Calu3 (cell line): Measurements from ENCODE around the gene GNG11. TPM values are rescaled to one million over a fixed set of nuclear protein-coding genes. Genes with fewer than 3 reads are reported as not detected.
A peak's percentile ranks its signal among the peaks of the same experiment; 100 is the strongest.

Experiments used
- BruUV-seq: library from RNA; stranded (reverse); fragments of 400-500 nt; replicated peaks from 2 replicates; lab custom pipeline; 2021; lab: Mats Ljungman, UMichigan
- CTCF ChIA-PET: fragments of 300-600 bp; sonication (Branson Sonifier 250); formaldehyde crosslinking; loops from one replicate; lab custom pipeline; 2022; ENCODE audit warnings: antibody characterized with exemption; lab: Charles Lee
- DNase-seq: peaks from one replicate; pipeline ENCODE4 v3.0.0; 2022
- H3K27ac Mint-ChIP-seq: one replicate; pipeline ENCODE4 v1.8.0; 2022; ENCODE audit warnings: mixed read lengths; ENCODE audit not compliant: unreplicated experiment
- H3K27me3 Mint-ChIP-seq: one replicate; pipeline ENCODE4 v1.8.0; 2022; ENCODE audit warnings: mixed read lengths; ENCODE audit not compliant: unreplicated experiment
- H3K36me3 Mint-ChIP-seq: one replicate; pipeline ENCODE4 v1.8.0; 2022; ENCODE audit warnings: mild to moderate bottlenecking, moderate library complexity, mixed read lengths; ENCODE audit not compliant: insufficient read depth, unreplicated experiment
- H3K4me1 Mint-ChIP-seq: one replicate; pipeline ENCODE4 v1.8.0; 2022; ENCODE audit warnings: mild to moderate bottlenecking, low read depth, mixed read lengths; ENCODE audit not compliant: unreplicated experiment
- H3K4me3 Mint-ChIP-seq: one replicate; pipeline ENCODE4 v1.8.0; 2022; ENCODE audit warnings: mild to moderate bottlenecking, low read depth, moderate library complexity, mixed read lengths; ENCODE audit not compliant: unreplicated experiment
- H3K9me3 Mint-ChIP-seq: one replicate; pipeline ENCODE4 v1.8.0; 2022; ENCODE audit warnings: low read depth, mixed read lengths; ENCODE audit not compliant: unreplicated experiment
- intact Hi-C: fragments of 100-400 bp; cut with micrococcal nuclease; formaldehyde crosslinking; loops from one replicate; pipeline ENCODE4 v1.10.0; 2022; ENCODE audit not compliant: unreplicated experiment
- total RNA-seq: library from RNA; stranded (reverse); gene quantifications from 2 replicates; pipeline ENCODE4 v1.2.3, GENCODE V29; 2022
- TF ChIP-seq, protein P1 (sequence below): fragments of 200-600 bp; IDR thresholded peaks from one replicate; pipeline ENCODE4 v1.8.0; 2022; ENCODE audit warnings: antibody characterized with exemption; ENCODE audit not compliant: unreplicated experiment

The GNG11 gene
- total RNA-seq, 1 experiment from 2014 or later = 3.5 TPM

DNA sequence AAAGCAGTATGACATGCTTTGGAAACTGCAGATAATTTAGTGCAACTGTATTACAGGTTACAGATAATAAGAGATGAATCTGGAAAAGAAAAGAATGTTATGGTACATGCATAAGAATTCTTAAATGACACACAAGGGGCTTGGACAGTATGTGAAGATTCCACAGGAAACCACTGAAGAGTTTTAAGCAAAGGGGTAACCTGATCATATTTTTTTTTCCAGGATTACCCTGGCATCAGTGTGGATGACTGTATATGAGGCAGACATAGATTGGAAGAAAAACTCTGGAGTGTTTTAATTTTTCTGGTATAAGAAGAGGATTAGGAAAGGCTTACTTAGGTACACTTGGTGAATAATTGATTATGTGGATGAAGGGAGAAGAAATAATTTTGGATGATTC, 39.1 kb upstream of the GNG11 start:
- Mint-ChIP-seq H3K4me3 (no peak overlapping the region), H3K4me1 (peaks cover 8% of the 10 kb centered on the region), H3K27me3 (no peaks in the 10 kb centered on the region), H3K9me3 (peaks cover 3% of the 10 kb centered on the region), H3K27ac (no peak overlapping the region), H3K36me3 (peaks cover 28% of the 10 kb centered on the region)
- CTCF ChIA-PET = no interaction called here
- intact Hi-C loops = no loop called here
- no TSS peak for BruUV-seq
- DNase-seq = no peak
- TF ChIP-seq, protein P1, sequence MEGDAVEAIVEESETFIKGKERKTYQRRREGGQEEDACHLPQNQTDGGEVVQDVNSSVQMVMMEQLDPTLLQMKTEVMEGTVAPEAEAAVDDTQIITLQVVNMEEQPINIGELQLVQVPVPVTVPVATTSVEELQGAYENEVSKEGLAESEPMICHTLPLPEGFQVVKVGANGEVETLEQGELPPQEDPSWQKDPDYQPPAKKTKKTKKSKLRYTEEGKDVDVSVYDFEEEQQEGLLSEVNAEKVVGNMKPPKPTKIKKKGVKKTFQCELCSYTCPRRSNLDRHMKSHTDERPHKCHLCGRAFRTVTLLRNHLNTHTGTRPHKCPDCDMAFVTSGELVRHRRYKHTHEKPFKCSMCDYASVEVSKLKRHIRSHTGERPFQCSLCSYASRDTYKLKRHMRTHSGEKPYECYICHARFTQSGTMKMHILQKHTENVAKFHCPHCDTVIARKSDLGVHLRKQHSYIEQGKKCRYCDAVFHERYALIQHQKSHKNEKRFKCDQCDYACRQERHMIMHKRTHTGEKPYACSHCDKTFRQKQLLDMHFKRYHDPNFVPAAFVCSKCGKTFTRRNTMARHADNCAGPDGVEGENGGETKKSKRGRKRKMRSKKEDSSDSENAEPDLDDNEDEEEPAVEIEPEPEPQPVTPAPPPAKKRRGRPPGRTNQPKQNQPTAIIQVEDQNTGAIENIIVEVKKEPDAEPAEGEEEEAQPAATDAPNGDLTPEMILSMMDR = no peak

DNA sequence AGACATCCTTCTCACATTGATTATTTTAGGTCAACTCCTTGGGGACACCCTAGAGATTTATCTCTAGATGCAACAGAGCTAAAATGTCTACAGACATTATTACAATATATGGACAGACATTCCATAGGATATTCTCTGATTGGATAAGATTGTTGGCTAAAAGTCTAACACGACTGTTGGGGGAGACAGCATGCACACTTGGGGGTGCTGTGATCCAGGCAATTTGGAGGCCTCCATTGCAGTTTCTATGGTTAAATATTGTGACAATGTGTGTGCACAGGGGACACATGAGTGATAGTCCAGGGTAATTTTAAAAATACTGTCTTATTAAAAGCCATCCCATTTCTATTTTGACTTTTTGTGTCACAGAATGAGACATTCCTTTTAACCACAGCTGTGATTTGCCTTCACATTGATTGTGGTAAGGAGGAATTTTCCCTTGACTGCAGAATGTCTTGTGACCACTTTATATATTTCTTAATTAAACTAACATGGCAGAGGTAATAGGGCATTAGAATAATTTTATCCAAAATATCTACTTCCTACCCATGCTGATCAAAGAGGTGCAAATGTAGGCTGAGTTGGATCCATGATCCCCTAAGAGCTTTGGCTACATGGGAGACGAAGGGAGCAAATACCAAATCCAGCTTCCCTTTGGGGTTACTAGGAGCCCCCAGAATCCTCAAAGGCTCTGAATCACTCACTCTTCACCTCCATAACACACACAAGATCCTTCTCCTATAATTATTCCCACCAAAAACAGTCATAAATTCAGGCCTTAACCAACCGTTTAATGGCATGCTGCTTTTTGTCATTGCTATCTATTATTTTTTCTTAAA, 38.2 kb upstream of the GNG11 start:
- Mint-ChIP-seq H3K36me3 (peaks cover 35% of the 10 kb centered on the region), H3K4me3 (no peak overlapping the region), H3K27ac (peak overlapping the region; percentile 54), H3K4me1 (peaks cover 13% of the 10 kb centered on the region), H3K9me3 (peaks cover 3% of the 10 kb centered on the region), H3K27me3 (no peaks in the 10 kb centered on the region)
- BruUV-seq = no TSS peak
- CTCF ChIA-PET = no interaction called here
- intact Hi-C loops = no loop called here
- TF ChIP-seq, protein P1 = no peak
- no peak for DNase-seq

DNA sequence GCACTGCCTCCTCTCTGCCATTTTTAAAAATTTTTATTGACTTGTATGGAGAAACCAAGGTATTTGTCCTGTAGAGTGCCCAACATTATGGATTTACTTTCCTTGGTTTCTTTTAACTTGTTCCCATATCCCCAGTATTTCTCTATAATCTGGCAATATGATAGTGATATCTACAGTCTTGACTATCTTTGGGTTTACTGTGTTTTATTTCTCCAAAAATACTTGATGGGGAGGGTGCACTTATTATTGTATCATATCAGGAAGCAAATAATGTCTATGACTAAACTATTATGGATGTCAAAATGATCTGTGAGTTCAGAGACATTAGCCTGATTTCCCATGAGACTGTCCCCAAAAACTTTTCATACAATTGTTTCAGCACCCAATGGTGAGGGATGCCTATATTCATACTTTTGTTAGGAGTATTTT, 37.6 kb upstream of the GNG11 start:
- CTCF ChIA-PET = no interaction called here
- no peaks in the 10 kb centered on the region for H3K27me3 Mint-ChIP-seq
- BruUV-seq = no TSS peak
- H3K4me3 Mint-ChIP-seq = no peak overlapping the region
- peak overlapping the region; percentile 54 for H3K27ac Mint-ChIP-seq
- intact Hi-C loops = no loop called here
- H3K9me3 Mint-ChIP-seq = peaks cover 3% of the 10 kb centered on the region
- TF ChIP-seq, protein P1 = no peak
- DNase-seq = no peak
- peaks cover 16% of the 10 kb centered on the region for H3K4me1 Mint-ChIP-seq
- H3K36me3 Mint-ChIP-seq = peaks cover 41% of the 10 kb centered on the region

DNA sequence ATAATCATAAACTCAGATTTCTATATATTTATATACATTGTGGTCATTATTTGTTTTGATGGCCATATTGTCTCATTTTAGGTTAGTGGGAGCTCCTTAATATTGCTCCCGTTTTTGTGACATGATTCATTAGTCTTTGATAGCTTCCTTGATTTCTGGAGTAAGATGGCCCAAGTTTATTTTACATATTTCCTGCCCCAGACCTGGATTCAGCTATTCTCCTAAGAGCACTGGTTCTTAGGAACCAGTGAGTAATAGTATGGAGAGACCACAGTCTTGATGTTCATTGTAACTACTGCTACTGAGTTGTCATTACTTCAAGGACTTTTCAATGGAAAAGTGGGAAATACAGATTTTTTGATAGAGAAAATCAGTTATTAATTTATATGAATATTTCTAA, 37.0 kb upstream of the GNG11 start:
- TF ChIP-seq, protein P1 = no peak
- BruUV-seq = no TSS peak
- intact Hi-C loops = no loop called here
- no peak for DNase-seq
- Mint-ChIP-seq H3K4me1 (peaks cover 16% of the 10 kb centered on the region), H3K36me3 (peaks cover 45% of the 10 kb centered on the region), H3K27ac (no peak overlapping the region), H3K27me3 (no peaks in the 10 kb centered on the region), H3K9me3 (peaks cover 2% of the 10 kb centered on the region), H3K4me3 (no peak overlapping the region)
- CTCF ChIA-PET = no interaction called here
